Measurements from ENCODE around the gene OCA2.

The OCA2 gene

GRCh38 chr15:27878841-27879240 lies 220.3 kb downstream of the OCA2 start:
- DNase-seq (ENCODE audit: low read depth): no peak
- no peak overlapping the region for H3K4me3 ChIP-seq (ENCODE audit: low read depth, low read length)
- TF ChIP-seq CTCF (IDR thresholded peaks at IDR 0.05; ENCODE audit: low read depth, low read length) (no peak), MYC (IDR thresholded peaks at IDR 0.05; ENCODE audit: low read depth, low read length) (no peak), MAX (IDR thresholded peaks at IDR 0.05; ENCODE audit: low read depth, low read length) (no peak), POLR2A (IDR thresholded peaks at IDR 0.05; ENCODE audit: extremely low read depth, insufficient read length) (no peak)

- no peak overlapping the region for H3K4me3 ChIP-seq (ENCODE audit: low read depth, low read length)
- DNase-seq (ENCODE audit: low read depth): no peak
- TF ChIP-seq CTCF (IDR thresholded peaks at IDR 0.05; ENCODE audit: low read depth, low read length) (no peak), MAX (IDR thresholded peaks at IDR 0.05; ENCODE audit: low read depth, low read length) (no peak), POLR2A (IDR thresholded peaks at IDR 0.05; ENCODE audit: extremely low read depth, insufficient read length) (no peak), MYC (IDR thresholded peaks at IDR 0.05; ENCODE audit: low read depth, low read length) (no peak)
These were observed 225.3 kb downstream of the OCA2 start for GRCh38 chr15:27873828-27874227.

- TF ChIP-seq MYC (IDR thresholded peaks at IDR 0.05; ENCODE audit: low read depth, low read length): no peak
- no peak for TF ChIP-seq POLR2A (IDR thresholded peaks at IDR 0.05; ENCODE audit: extremely low read depth, insufficient read length)
- TF ChIP-seq CTCF (IDR thresholded peaks at IDR 0.05; ENCODE audit: low read depth, low read length): no peak
- TF ChIP-seq MAX (IDR thresholded peaks at IDR 0.05; ENCODE audit: low read depth, low read length): no peak
- no peak overlapping the region for H3K4me3 ChIP-seq (ENCODE audit: low read depth, low read length)
- no peak for DNase-seq (ENCODE audit: low read depth)
These were observed 226.1 kb downstream of the OCA2 start for GRCh38 chr15:27873039-27873438.

- TF ChIP-seq CTCF (IDR thresholded peaks at IDR 0.05; ENCODE audit: low read depth, low read length): no peak
- no peak for TF ChIP-seq POLR2A (IDR thresholded peaks at IDR 0.05; ENCODE audit: extremely low read depth, insufficient read length)
- no peak for TF ChIP-seq MAX (IDR thresholded peaks at IDR 0.05; ENCODE audit: low read depth, low read length)
- no peak for TF ChIP-seq MYC (IDR thresholded peaks at IDR 0.05; ENCODE audit: low read depth, low read length)
- no peak for DNase-seq (ENCODE audit: low read depth)
- no peak overlapping the region for H3K4me3 ChIP-seq (ENCODE audit: low read depth, low read length)
These were observed 226.8 kb downstream of the OCA2 start for GRCh38 chr15:27872355-27872754.

GRCh38 chr15:27871902-27872260 lies 227.2 kb downstream of the OCA2 start:
- no peak for DNase-seq (ENCODE audit: low read depth)
- TF ChIP-seq CTCF (IDR thresholded peaks at IDR 0.05; ENCODE audit: low read depth, low read length) (no peak), MAX (IDR thresholded peaks at IDR 0.05; ENCODE audit: low read depth, low read length) (no peak), MYC (IDR thresholded peaks at IDR 0.05; ENCODE audit: low read depth, low read length) (no peak), POLR2A (IDR thresholded peaks at IDR 0.05; ENCODE audit: extremely low read depth, insufficient read length) (no peak)
- no peak overlapping the region for H3K4me3 ChIP-seq (ENCODE audit: low read depth, low read length)

Measured in NB4 (cell line).